HS-27A (cell line): ENCODE data around the gene KCNMB1.

Source experiments
- DNase-seq: peaks from one replicate; pipeline ENCODE4 v3.0.0-alpha.2; 2012; ENCODE audit warnings: low read depth, missing footprints

KCNMB1 gene

GRCh38 chr5:170339780-170340167 lies 49.4 kb downstream of the KCNMB1 start:
- DNase-seq: no peak

GRCh38 chr5:170338933-170339779 lies 50.0 kb downstream of the KCNMB1 start:
- DNase-seq: no peak

GRCh38 chr5:170338291-170338690 lies 50.9 kb downstream of the KCNMB1 start:
- no peak for DNase-seq

GRCh38 chr5:170337045-170337733 lies 52.0 kb downstream of the KCNMB1 start:
- no peak for DNase-seq

GRCh38 chr5:170336065-170336464 lies 53.1 kb downstream of the KCNMB1 start:
- DNase-seq: no peak

- no peak for DNase-seq
These were observed 54.5 kb downstream of the KCNMB1 start for GRCh38 chr5:170334626-170335025.

GRCh38 chr5:170333161-170333910 lies 55.8 kb downstream of the KCNMB1 start:
- DNase-seq: no peak

- DNase-seq: no peak
These were observed 57.1 kb downstream of the KCNMB1 start for GRCh38 chr5:170332058-170332457.

GRCh38 chr5:170330568-170331054 lies 58.6 kb downstream of the KCNMB1 start:
- no peak for DNase-seq

GRCh38 chr5:170329524-170329923 lies 59.6 kb downstream of the KCNMB1 start:
- no peak for DNase-seq

- no peak for DNase-seq
These were observed 61.3 kb downstream of the KCNMB1 start for GRCh38 chr5:170327829-170328228.

GRCh38 chr5:170327168-170327567 lies 62.0 kb downstream of the KCNMB1 start:
- no peak for DNase-seq
